K562 (cell line): Measurements from ENCODE around the gene WLS. TPM values are rescaled to one million over a fixed set of nuclear protein-coding genes. Genes with fewer than 3 reads are reported as not detected.

Experiments used
- ATAC-seq: fragments of 200-7000 bp; cut with Tn5 transposase; 3 replicates; pipeline ENCODE4 v1.9.1; 2020; ENCODE audit warnings: moderate library complexity
- BruUV-seq: library from RNA; stranded (reverse); fragments of 400-500 nt; replicated peaks from 2 replicates; lab custom pipeline; 2021; lab: Mats Ljungman, UMichigan
- CTCF ChIA-PET: fragments of 300-600 bp; formaldehyde crosslinking; extraction: SDS; loops from one replicate; lab custom pipeline; 2021; ENCODE audit warnings: low intra/inter-chr PET ratio; lab: Yijun Ruan, JAX
- POLR2A ChIA-PET: fragments of 300-600, 350-650 bp; sonication (Branson Sonifier 250); formaldehyde crosslinking; extraction: SDS; loops from one replicate; lab custom pipeline; 2021; ENCODE audit warnings: antibody characterized with exemption, inconsistent platforms; lab: Yijun Ruan, JAX
- DNase-seq, 4 experiments: peaks; one replicate each; pipeline versions ENCODE4 v3.0.0 to v3.0.0-alpha.2; 2011 to 2018; ENCODE audit warnings: low spot score in 3 of 4, mixed read lengths in 3 of 4; ENCODE audit errors: extremely low read depth in 1 of 4
- FAIRE-seq: peaks from 2 replicates; lab custom pipeline; 2011; peaks lifted over from hg19 to GRCh38; lab: Jason Lieb, UNC
- H2AFZ ChIP-seq: 2 replicates; pipeline ENCODE4 v1.6.0; 2011; ENCODE audit warnings: low read depth, low read length, control low read depth, inconsistent platforms
- H3K27ac ChIP-seq: fragments of 200-600 bp; 3 replicates; pipeline ENCODE4 v1.8.0; 2011; ENCODE audit warnings: low read depth, mild to moderate bottlenecking, control low read depth, inconsistent platforms, low read length, moderate library complexity, mixed read lengths; ENCODE audit errors: extremely low read depth
- H3K27me3 ChIP-seq, 2 experiments: fragments of 300-600 bp in 1 of 2; 2 replicates in 1 of 2; 3 replicates in 1 of 2; pipeline versions ENCODE4 v1.6.0 to v1.8.0; 2011; ENCODE audit warnings: inconsistent platforms in 2 of 2, low read length in 2 of 2, mild to moderate bottlenecking in 1 of 2, mixed read lengths in 1 of 2, moderate library complexity in 1 of 2; ENCODE audit not compliant: control insufficient read depth in 2 of 2, insufficient read depth in 2 of 2
- H3K36me3 ChIP-seq: fragments of 300-600 bp; 3 replicates; pipeline ENCODE4 v1.8.0; 2011; ENCODE audit warnings: mild to moderate bottlenecking, low read length, inconsistent platforms; ENCODE audit not compliant: control insufficient read depth, insufficient read depth
- H3K4me1 ChIP-seq, 2 experiments: fragments of 200-600 bp in 1 of 2; replicated peaks in 1 of 2; 2 replicates in 1 of 2; 3 replicates in 1 of 2; pipeline versions ENCODE4 v1.5.1 to v1.8.0; 2011; ENCODE audit warnings: inconsistent platforms in 2 of 2, low read length in 2 of 2, mild to moderate bottlenecking in 1 of 2, mixed read lengths in 1 of 2, moderate library complexity in 1 of 2; ENCODE audit not compliant: control insufficient read depth in 2 of 2, insufficient read depth in 2 of 2
- H3K4me2 ChIP-seq: 2 replicates; pipeline ENCODE4 v1.6.1; 2011; ENCODE audit warnings: low read length, control low read depth, inconsistent platforms, mixed read lengths; ENCODE audit not compliant: insufficient read depth
- H3K4me3 ChIP-seq: fragments of 200-600 bp; sonication (generic), shearing (Covaris generic); 2 replicates; pipeline ENCODE4 v1.5.1; 2016; ENCODE audit warnings: control low read depth, inconsistent platforms
- H3K79me2 ChIP-seq: fragments of 200-600 bp; 3 replicates; pipeline ENCODE4 v1.8.0; 2011; ENCODE audit warnings: low read length, inconsistent platforms; ENCODE audit not compliant: control insufficient read depth, insufficient read depth
- H3K9ac ChIP-seq, 2 experiments: 2 replicates each; pipeline versions ENCODE4 v1.6.0 to v1.6.1; 2011; ENCODE audit warnings: low read depth in 2 of 2, low read length in 2 of 2, control low read depth in 1 of 2, inconsistent platforms in 1 of 2, mild to moderate bottlenecking in 1 of 2, mixed read lengths in 1 of 2; ENCODE audit not compliant: insufficient read depth in 1 of 2
- H3K9me1 ChIP-seq: one replicate; pipeline ENCODE4 v1.6.0; 2011; ENCODE audit warnings: inconsistent platforms, mild to moderate bottlenecking, low read length, moderate library complexity; ENCODE audit not compliant: control insufficient read depth, insufficient read depth
- H3K9me3 ChIP-seq: replicated peaks from 2 replicates; pipeline ENCODE4 v1.5.1; 2011; ENCODE audit warnings: low read depth, low read length, inconsistent platforms; ENCODE audit not compliant: control insufficient read depth, insufficient read depth
- H4K20me1 ChIP-seq: replicated peaks from 2 replicates; pipeline ENCODE4 v1.6.1; 2011; ENCODE audit warnings: low read length, inconsistent platforms, mixed read lengths; ENCODE audit not compliant: control insufficient read depth, insufficient read depth
- CREBBP ChIP-seq: IDR thresholded peaks from one replicate; pipeline ENCODE4 v1.6.1; 2012; ENCODE audit warnings: low read depth, mild to moderate bottlenecking, control low read depth, inconsistent platforms, low read length
- CSDE1 ChIP-seq, 2 experiments: fragments of 450-650 bp; IDR thresholded peaks; 2 replicates each; pipeline ENCODE4 v1.6.1; 2016; ENCODE audit warnings: mild to moderate bottlenecking in 1 of 2
- E2F6 ChIP-seq, 2 experiments: IDR thresholded peaks; 2 replicates each; pipeline ENCODE4 v1.6.1; 2011; ENCODE audit warnings: borderline replicate concordance in 1 of 2, control low read depth in 1 of 2, low read depth in 1 of 2, low read length in 1 of 2, mild to moderate bottlenecking in 1 of 2, mixed read lengths in 1 of 2, moderate library complexity in 1 of 2; ENCODE audit not compliant: insufficient read depth in 1 of 2, insufficient read length in 1 of 2, poor library complexity in 1 of 2, severe bottlenecking in 1 of 2; ENCODE audit errors: extremely low read depth in 1 of 2
- HOMEZ ChIP-seq: fragments of 250-450 bp; sonication (Bioruptor Pico); IDR thresholded peaks from 2 replicates; pipeline ENCODE4 v1.4.0; 2020; ENCODE audit warnings: mild to moderate bottlenecking, moderate library complexity
- KHSRP ChIP-seq: fragments of 450-650 bp; IDR thresholded peaks from 2 replicates; pipeline ENCODE4 v1.6.1; 2017
- PBX2 ChIP-seq, 2 experiments: IDR thresholded peaks in 1 of 2; conservative IDR thresholded peaks in 1 of 2; 2 replicates each; pipeline ENCODE4 v1.6.1; 2016; ENCODE audit warnings: low read depth in 2 of 2, mild to moderate bottlenecking in 1 of 2, missing compliant biosample characterization in 1 of 2, missing genetic modification characterization in 1 of 2, moderate library complexity in 1 of 2
- PHF8 ChIP-seq: fragments of 200-600 bp; sonication (generic); IDR thresholded peaks from 2 replicates; pipeline ENCODE4 v1.6.1; 2012; ENCODE audit warnings: mixed run types, mild to moderate bottlenecking, inconsistent platforms, low read length, moderate library complexity, borderline replicate concordance
- POLR2H ChIP-seq: IDR thresholded peaks from 2 replicates; pipeline ENCODE4 v1.6.1; 2016; ENCODE audit warnings: missing genetic modification characterization, low read depth, mild to moderate bottlenecking, control low read depth, missing compliant biosample characterization, moderate library complexity
- ZBTB43 ChIP-seq: sonication (generic); formaldehyde crosslinking; IDR thresholded peaks from 2 replicates; pipeline ENCODE4 v1.8.0; 2023; ENCODE audit warnings: mild to moderate bottlenecking, missing genetic modification reagents
- ZNF316 ChIP-seq: fragments of 450-650 bp; IDR thresholded peaks from 2 replicates; pipeline ENCODE4 v1.6.1; 2016
- WGBS: fragments of 100-300 bp; shearing (Covaris generic); methylation state at CpG from one replicate; pipeline ENCODE4 v1.1.6; 2016; ENCODE audit warnings: low coverage, mixed read lengths; ENCODE audit not compliant: insufficient coverage; ENCODE audit errors: missing lambda C conversion rate; 5-methylcytosine and 5-hydroxymethylcytosine counted together
- in situ Hi-C: fragments of 300-500 bp; cut with MboI; formaldehyde crosslinking; loops from 4 replicates; pipeline ENCODE4 v1.15.0; 2018; ENCODE audit warnings: inconsistent platforms, mixed read lengths
- intact Hi-C: fragments of 100-400 bp; cut with micrococcal nuclease; formaldehyde crosslinking; loops from 2 replicates; pipeline ENCODE4 v1.14.2; 2022
- polyA plus RNA-seq, 8 experiments: library from polyadenylated mRNA; depleted of rRNA in 4 of 8; stranded (reverse) in 5 of 8; unstranded in 3 of 8; fragments of >200 nt; fragmentation: Nextera tagmentation in 2 of 8; fragmentation: Illumina TruSeq in 1 of 8; extraction: Ambion mirVana in 2 of 8; extraction: Trizol in 1 of 8; gene quantifications; 2 replicates each; pipeline versions ENCODE4 v1.2.1 to v1.2.3, GENCODE V29; 2011 to 2014; ENCODE audit warnings: inconsistent platforms in 1 of 8, missing spikeins in 1 of 8
- total RNA-seq, 7 experiments: library from RNA; depleted of rRNA in 6 of 7; stranded (reverse); fragments of >200 nt in 6 of 7; fragmentation: Illumina TruSeq in 2 of 7; extraction: Trizol in 2 of 7; gene quantifications; 2 replicates each; pipeline versions ENCODE4 v1.2.1 to v1.2.3, GENCODE V29; 2011 to 2021; ENCODE audit warnings: low replicate concordance in 1 of 7

WLS gene
- total and polyA plus RNA-seq, 9 of the 15 experiments (the other 6 are each of a cell fraction or from before 2014, with no cell fraction given): 0.47 TPM; not detected in 8

- TF ChIP-seq PHF8: no peak
Observed at GRCh38 chr1:68205794-68206358, 26.4 kb downstream of the WLS start (continued).

DNA sequence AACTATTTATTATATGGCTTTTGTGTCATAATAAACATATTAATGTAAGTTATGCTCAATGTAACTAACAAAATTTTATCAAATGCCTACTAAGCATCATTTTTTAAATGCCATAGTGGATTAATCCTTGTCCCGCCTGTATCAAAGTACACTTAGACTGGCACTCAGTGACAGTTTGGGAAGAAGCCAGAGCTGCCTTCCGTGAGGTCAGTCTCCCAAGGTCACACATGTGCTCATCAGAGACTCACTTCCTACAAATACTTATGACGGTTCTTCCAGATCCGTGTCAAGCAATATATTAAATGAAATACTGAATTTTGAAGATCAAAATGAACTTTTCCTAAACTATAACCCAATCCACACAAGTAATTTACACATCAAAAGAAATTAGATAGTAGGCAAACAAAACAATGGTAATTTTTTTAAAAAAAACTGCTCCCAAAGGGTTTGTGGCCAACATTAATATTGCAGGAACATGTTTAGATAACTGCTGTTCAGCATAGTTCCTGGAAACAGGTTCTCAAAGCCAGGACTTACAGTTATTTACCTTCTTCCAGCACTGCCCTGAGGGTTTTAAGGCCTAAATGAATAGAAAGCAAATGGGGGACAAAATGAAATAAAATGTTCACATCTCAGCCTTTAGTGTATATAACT is 27.2 kb downstream of the WLS start:
- no peak for DNase-seq
- Histone ChIP-seq H3K4me1 (no peaks in the 10 kb centered on the region), H3K36me3 (no peaks in the 10 kb centered on the region), H3K9me3 (no peaks in the 10 kb centered on the region), H3K79me2 (no peaks in the 10 kb centered on the region), H3K9ac (no peak overlapping the region), H4K20me1 (no peaks in the 10 kb centered on the region), H3K27ac (no peak overlapping the region), H3K27me3 (no peaks in the 10 kb centered on the region), H2AFZ (no peak overlapping the region), H3K4me3 (no peak overlapping the region), H3K4me2 (no peak overlapping the region), H3K9me1 (no peaks in the 10 kb centered on the region)
- BruUV-seq: no TSS peak
- ChIA-PET CTCF (no interaction called here), POLR2A (no interaction called here)
- in situ Hi-C loops: no loop called here
- FAIRE-seq: no peak
- no peak for ATAC-seq
- intact Hi-C loops: no loop called here
- whole genome bisulfite sequencing: 2% methylated on average over 4 of the region's 4 CpGs
- no peak for TF ChIP-seq CREBBP
- no peak for TF ChIP-seq HOMEZ
- TF ChIP-seq PBX2 (CRISPR knock-in tag; IDR thresholded peaks at IDR 0.05; ENCODE audit: low read depth): no peak
- no peak for TF ChIP-seq PBX2 (tag; conservative IDR thresholded peaks at IDR 0.05; ENCODE audit: low read depth)
- TF ChIP-seq KHSRP: no peak
- no peak for TF ChIP-seq E2F6 (IDR thresholded peaks at IDR 0.05; ENCODE audit: borderline replicate concordance in 1 of 2, extremely low read depth in 1 of 2, insufficient read depth in 1 of 2, insufficient read length in 1 of 2, low read depth in 1 of 2, low read length in 1 of 2, poor library complexity in 1 of 2, severe bottlenecking in 1 of 2)
- TF ChIP-seq POLR2H (tag): no peak
- TF ChIP-seq CSDE1 (IDR thresholded peaks at IDR 0.05): no peak
- TF ChIP-seq ZNF316: no peak
- TF ChIP-seq ZBTB43 (CRISPR knock-in tag): no peak
